ENCODE measurements around the gene RPL10A.

Gene RPL10A

DNA sequence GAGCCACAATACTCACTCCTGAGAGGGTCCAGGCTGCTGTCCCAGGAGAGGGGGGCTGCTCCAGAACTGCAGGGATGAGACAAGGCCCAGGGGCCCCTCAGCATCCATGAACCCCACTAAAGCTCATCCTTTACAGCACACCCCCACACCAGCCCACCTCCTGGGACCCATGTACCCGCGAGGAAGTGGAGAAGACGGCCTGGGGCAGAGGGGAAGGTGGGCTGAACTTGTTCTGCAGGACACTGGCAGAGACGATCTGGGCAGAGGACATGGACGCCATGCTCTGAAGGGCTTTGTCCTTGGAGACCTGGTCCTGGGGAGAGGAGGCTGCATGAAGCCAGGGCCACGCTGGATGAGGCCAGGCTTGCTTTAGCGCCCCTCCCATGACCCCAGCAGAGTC, 10.1 kb downstream of the RPL10A start:
- 0 out of 2 replicates have a peak, but pooled peaks cover 4% of the 10 kb centered on the region for H4K20me1 ChIP-seq (ENCODE audit: control insufficient read depth, insufficient read depth, low read depth, low read length)
- H3K9me2 ChIP-seq (replicated peaks; ENCODE audit: control insufficient read depth, low read length) = no peaks in the 10 kb centered on the region
- H3K4me3 ChIP-seq (ENCODE audit: low read length) = no peak overlapping the region
- peaks cover 2% of the 10 kb centered on the region; the same call in 1 of the 2 replicates for H3K36me3 ChIP-seq (ENCODE audit: control insufficient read depth, low read length)
- H3K27ac ChIP-seq (ENCODE audit: low read depth, low read length) = no peak overlapping the region
- H3K4me2 ChIP-seq (ENCODE audit: low read length) = no peak overlapping the region
- no peaks in the 10 kb centered on the region for H3K4me1 ChIP-seq (ENCODE audit: control insufficient read depth, low read length)
- H3F3A ChIP-seq (ENCODE audit: control insufficient read depth, insufficient read depth) = peaks cover 26% of the 10 kb centered on the region
- H3K79me2 ChIP-seq (ENCODE audit: control insufficient read depth, low read length) = no peaks in the 10 kb centered on the region
- TF ChIP-seq, protein P1, sequence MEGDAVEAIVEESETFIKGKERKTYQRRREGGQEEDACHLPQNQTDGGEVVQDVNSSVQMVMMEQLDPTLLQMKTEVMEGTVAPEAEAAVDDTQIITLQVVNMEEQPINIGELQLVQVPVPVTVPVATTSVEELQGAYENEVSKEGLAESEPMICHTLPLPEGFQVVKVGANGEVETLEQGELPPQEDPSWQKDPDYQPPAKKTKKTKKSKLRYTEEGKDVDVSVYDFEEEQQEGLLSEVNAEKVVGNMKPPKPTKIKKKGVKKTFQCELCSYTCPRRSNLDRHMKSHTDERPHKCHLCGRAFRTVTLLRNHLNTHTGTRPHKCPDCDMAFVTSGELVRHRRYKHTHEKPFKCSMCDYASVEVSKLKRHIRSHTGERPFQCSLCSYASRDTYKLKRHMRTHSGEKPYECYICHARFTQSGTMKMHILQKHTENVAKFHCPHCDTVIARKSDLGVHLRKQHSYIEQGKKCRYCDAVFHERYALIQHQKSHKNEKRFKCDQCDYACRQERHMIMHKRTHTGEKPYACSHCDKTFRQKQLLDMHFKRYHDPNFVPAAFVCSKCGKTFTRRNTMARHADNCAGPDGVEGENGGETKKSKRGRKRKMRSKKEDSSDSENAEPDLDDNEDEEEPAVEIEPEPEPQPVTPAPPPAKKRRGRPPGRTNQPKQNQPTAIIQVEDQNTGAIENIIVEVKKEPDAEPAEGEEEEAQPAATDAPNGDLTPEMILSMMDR (IDR thresholded peaks at IDR 0.05; ENCODE audit: low read depth, low read length, poor library complexity, severe bottlenecking) = no peak
- no peak for TF ChIP-seq EZH2phosphoT487 (IDR thresholded peaks at IDR 0.05; ENCODE audit: borderline replicate concordance, low read length)
- H3K9me3 ChIP-seq (ENCODE audit: control insufficient read depth, insufficient read depth, low read length) = no peaks in the 10 kb centered on the region
- H3K27me3 ChIP-seq (ENCODE audit: control insufficient read depth, low read length) = peaks cover 24% of the 10 kb centered on the region

DNA sequence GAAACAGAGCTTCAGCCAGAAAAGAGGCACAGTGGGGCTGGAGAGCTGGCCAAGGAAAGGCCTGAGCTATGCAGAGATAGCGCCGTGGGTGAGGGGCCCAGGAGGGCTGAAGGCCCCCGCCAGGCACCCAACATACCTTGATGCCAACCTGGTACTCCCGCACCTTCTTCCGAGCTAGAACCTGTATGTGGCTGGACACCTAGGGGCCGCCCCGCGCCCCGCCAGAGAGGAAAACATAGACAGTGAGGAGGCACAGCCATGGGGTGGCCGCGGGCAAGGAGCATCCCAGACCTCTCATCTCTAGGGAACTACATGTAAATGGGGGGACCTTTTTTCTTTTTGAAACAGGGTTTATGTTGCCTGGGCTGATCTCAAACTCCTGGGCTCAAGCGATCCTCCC, 12.0 kb downstream of the RPL10A start:
- H3K27me3 ChIP-seq (ENCODE audit: control insufficient read depth, low read length) = peaks cover 37% of the 10 kb centered on the region
- no peak for TF ChIP-seq EZH2phosphoT487 (IDR thresholded peaks at IDR 0.05; ENCODE audit: borderline replicate concordance, low read length)
- TF ChIP-seq, protein P1 (IDR thresholded peaks at IDR 0.05; ENCODE audit: low read depth, low read length, poor library complexity, severe bottlenecking) = no peak
- H3K4me3 ChIP-seq (ENCODE audit: low read length) = no peak overlapping the region
- no peak overlapping the region for H3K27ac ChIP-seq (ENCODE audit: low read depth, low read length)
- H3K36me3 ChIP-seq (ENCODE audit: control insufficient read depth, low read length) = no peaks in the 10 kb centered on the region
- H3K4me2 ChIP-seq (ENCODE audit: low read length) = no peak overlapping the region
- no peaks in the 10 kb centered on the region for H3K4me1 ChIP-seq (ENCODE audit: control insufficient read depth, low read length)
- 0 out of 2 replicates have a peak, but pooled peaks cover 4% of the 10 kb centered on the region for H4K20me1 ChIP-seq (ENCODE audit: control insufficient read depth, insufficient read depth, low read depth, low read length)
- H3K9me2 ChIP-seq (replicated peaks; ENCODE audit: control insufficient read depth, low read length) = no peaks in the 10 kb centered on the region
- H3K79me2 ChIP-seq (ENCODE audit: control insufficient read depth, low read length) = no peaks in the 10 kb centered on the region
- H3F3A ChIP-seq (ENCODE audit: control insufficient read depth, insufficient read depth) = peaks cover 11% of the 10 kb centered on the region
- no peaks in the 10 kb centered on the region for H3K9me3 ChIP-seq (ENCODE audit: control insufficient read depth, insufficient read depth, low read length)

DNA sequence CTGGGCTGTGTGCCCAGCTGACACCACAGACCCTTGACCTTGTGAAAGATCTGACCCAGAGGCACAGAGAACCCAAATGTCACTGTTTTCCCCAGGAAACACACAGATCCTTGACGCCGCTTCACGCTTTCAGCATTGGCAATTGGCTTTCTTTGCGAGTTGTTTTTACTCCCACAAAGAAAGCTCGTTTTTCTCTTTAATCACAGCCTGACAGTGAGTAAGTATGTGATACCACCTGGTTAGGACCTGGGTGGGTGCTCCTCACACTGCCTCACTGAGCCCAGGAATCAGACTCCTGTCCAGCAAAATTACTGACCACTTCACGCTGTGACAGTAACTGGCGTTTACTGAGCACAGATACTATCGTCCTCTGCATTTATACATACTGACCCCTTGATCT, 13.0 kb downstream of the RPL10A start:
- H3F3A ChIP-seq (ENCODE audit: control insufficient read depth, insufficient read depth) = peaks cover 4% of the 10 kb centered on the region
- H3K4me2 ChIP-seq (ENCODE audit: low read length) = no peak overlapping the region
- TF ChIP-seq, protein P1 (IDR thresholded peaks at IDR 0.05; ENCODE audit: low read depth, low read length, poor library complexity, severe bottlenecking) = no peak
- no peak for TF ChIP-seq EZH2phosphoT487 (IDR thresholded peaks at IDR 0.05; ENCODE audit: borderline replicate concordance, low read length)
- no peaks in the 10 kb centered on the region for H3K9me2 ChIP-seq (replicated peaks; ENCODE audit: control insufficient read depth, low read length)
- H3K79me2 ChIP-seq (ENCODE audit: control insufficient read depth, low read length) = no peaks in the 10 kb centered on the region
- H3K4me3 ChIP-seq (ENCODE audit: low read length) = no peak overlapping the region
- no peaks in the 10 kb centered on the region for H3K4me1 ChIP-seq (ENCODE audit: control insufficient read depth, low read length)
- H3K9me3 ChIP-seq (ENCODE audit: control insufficient read depth, insufficient read depth, low read length) = no peaks in the 10 kb centered on the region
- no peaks in the 10 kb centered on the region for H4K20me1 ChIP-seq (ENCODE audit: control insufficient read depth, insufficient read depth, low read depth, low read length)
- H3K27me3 ChIP-seq (ENCODE audit: control insufficient read depth, low read length) = peaks cover 37% of the 10 kb centered on the region
- H3K36me3 ChIP-seq (ENCODE audit: control insufficient read depth, low read length) = no peaks in the 10 kb centered on the region
- H3K27ac ChIP-seq (ENCODE audit: low read depth, low read length) = no peak overlapping the region

Measured in DOHH2 (cell line).